PC-3 (cell line): ENCODE data around the gene RBP3.

Experiments
- CTCF ChIP-seq: fragments of 300-600 bp; sonication (generic); conservative IDR thresholded peaks from 2 replicates; pipeline ENCODE4 v1.5.1; 2017; ENCODE audit warnings: antibody characterized with exemption, low read depth, mild to moderate bottlenecking, low read length
- EZH2phosphoT487 ChIP-seq: fragments of 300-600 bp; sonication (generic); IDR thresholded peaks from 2 replicates; pipeline ENCODE4 v1.6.1; 2018; ENCODE audit warnings: mild to moderate bottlenecking, antibody characterized with exemption, low read length, borderline replicate concordance

DNA sequence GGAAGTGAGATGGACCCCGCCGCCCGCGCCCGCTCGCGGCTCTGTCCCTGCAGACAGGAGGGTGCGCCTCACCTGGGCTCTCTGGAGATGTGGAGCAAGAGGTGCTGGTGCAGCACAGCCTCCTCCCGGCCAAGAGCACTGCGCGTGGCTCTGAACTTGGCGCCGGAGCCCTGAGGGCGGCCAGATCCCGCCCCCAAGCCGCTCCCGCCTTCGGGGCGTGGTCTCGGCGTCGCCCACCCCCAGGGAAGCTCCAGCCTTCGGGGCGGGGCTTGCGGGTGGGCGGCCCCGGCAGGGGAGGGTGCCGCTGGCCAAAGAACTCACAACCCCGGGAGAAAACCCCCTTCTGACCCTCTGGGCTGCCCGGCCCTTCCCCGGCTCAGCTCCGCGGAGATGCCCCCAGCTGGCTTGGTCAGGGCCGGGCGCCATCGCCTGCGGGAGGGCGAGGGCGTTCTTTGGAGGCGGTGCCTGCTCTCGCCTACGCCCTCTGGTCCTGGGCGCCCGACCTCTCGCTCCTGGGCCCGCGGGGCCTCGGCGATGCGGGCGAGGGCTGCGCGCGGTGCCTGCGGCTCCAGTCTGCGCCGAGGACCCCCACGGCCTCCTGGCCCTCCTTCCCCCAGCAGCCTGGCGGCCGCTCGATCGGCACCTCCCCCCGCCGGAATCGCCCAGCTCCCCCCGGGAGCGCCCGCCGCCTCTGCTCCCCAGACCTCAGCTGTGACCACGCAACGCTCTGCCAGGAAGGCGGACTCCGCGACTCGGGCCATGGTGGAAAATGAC is 36.2 kb downstream of the RBP3 start, which contains the start of gene ZNF488:
- TF ChIP-seq CTCF (no peak), EZH2phosphoT487 (no peak)
